HL-60 (cell line): Measurements from ENCODE around the gene E2F7.

Source experiments
- DNase-seq, 2 experiments: peaks; one replicate each; pipeline ENCODE4 v3.0.0-alpha.2; 2010 to 2020; ENCODE audit warnings: low read depth in 1 of 2, low spot score in 1 of 2
- H3K27ac ChIP-seq: fragments of 250-450 bp; sonication (Bioruptor Pico); replicated peaks from 2 replicates; pipeline ENCODE4 v1.5.1; 2020; ENCODE audit warnings: mild to moderate bottlenecking, moderate library complexity
- H3K27me3 ChIP-seq: fragments of 250-450 bp; sonication (Bioruptor Pico); 2 replicates; pipeline ENCODE4 v1.5.1; 2021; ENCODE audit warnings: mild to moderate bottlenecking, moderate library complexity; ENCODE audit not compliant: insufficient read depth, poor library complexity, severe bottlenecking
- H3K4me3 ChIP-seq: replicated peaks from 2 replicates; pipeline ENCODE4 v1.5.1; 2011; ENCODE audit warnings: mild to moderate bottlenecking, control low read depth, low read length; ENCODE audit not compliant: insufficient read depth
- CTCF ChIP-seq: IDR thresholded peaks from one replicate; pipeline ENCODE4 v1.5.1; 2011; ENCODE audit warnings: low read length, control low read depth, inconsistent platforms; ENCODE audit not compliant: insufficient read depth
- GABPA ChIP-seq: IDR thresholded peaks from 2 replicates; pipeline ENCODE4 v1.6.1; 2012; ENCODE audit warnings: low read depth
- POLR2AphosphoS5 ChIP-seq: IDR thresholded peaks from 2 replicates; pipeline ENCODE4 v1.6.1; 2012; ENCODE audit warnings: low read depth
- SPI1 ChIP-seq: IDR thresholded peaks from 2 replicates; pipeline ENCODE4 v1.6.1; 2012; ENCODE audit warnings: low read depth, mild to moderate bottlenecking, borderline replicate concordance
- long read RNA-seq: library from polyadenylated mRNA; unstranded; transcript quantifications from one replicate; pipeline ENCODE4 v2.0.0, GENCODE V29; 2020
- TF ChIP-seq, protein P1 (sequence below): IDR thresholded peaks from 2 replicates; pipeline ENCODE4 v1.6.1; 2012; ENCODE audit warnings: low read depth; ENCODE audit not compliant: insufficient replicate concordance

E2F7 gene, protein sequence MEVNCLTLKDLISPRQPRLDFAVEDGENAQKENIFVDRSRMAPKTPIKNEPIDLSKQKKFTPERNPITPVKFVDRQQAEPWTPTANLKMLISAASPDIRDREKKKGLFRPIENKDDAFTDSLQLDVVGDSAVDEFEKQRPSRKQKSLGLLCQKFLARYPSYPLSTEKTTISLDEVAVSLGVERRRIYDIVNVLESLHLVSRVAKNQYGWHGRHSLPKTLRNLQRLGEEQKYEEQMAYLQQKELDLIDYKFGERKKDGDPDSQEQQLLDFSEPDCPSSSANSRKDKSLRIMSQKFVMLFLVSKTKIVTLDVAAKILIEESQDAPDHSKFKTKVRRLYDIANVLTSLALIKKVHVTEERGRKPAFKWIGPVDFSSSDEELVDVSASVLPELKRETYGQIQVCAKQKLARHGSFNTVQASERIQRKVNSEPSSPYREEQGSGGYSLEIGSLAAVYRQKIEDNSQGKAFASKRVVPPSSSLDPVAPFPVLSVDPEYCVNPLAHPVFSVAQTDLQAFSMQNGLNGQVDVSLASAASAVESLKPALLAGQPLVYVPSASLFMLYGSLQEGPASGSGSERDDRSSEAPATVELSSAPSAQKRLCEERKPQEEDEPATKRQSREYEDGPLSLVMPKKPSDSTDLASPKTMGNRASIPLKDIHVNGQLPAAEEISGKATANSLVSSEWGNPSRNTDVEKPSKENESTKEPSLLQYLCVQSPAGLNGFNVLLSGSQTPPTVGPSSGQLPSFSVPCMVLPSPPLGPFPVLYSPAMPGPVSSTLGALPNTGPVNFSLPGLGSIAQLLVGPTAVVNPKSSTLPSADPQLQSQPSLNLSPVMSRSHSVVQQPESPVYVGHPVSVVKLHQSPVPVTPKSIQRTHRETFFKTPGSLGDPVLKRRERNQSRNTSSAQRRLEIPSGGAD
- long read RNA-seq, partial matches to known transcripts = 2 of 2 reads
- long read RNA-seq, other reads (novel, unspliced or antisense) = 0 of 2 reads

DNA sequence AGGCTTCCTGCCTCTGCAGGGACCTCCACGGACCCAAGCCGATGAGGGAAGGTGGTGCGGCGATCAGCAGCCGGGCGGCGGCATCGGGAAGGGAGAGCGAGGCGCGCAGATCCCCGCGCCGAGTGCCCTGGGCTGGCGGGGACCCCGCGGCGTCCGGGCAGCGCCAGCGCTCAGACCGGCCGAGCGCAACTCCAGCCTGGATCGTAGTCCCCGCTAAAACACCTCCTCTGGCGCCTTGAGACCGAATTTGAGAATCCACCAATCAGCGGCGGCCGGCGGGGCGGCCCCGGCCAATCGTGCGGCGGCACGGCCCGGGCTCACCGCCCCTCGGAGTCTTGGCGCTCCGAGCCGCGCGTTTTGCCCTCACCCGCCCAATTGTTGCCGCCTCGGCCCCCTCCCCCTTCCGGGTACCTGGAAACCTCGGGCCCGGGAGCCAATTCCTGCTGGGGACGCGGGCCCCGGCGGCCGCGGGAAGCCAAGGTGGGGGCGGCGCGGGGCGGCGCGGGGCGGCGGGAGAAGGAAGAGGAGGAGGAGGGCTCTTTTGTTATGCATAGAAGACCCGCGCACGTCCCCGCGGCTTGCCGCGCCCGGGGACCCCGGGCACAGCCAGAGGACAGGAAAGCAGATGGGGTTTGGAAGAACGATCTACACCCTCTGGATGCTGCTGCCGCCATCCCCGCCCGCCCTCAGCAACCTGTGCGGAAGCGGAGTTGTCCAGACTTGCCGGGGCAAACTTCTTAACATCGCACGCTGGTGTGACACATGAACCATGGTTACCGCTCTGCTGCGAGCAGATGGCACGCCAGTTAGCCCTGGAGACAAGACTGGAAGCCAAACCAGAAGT is at the start of gene E2F7:
Gene E2F7, minus strand, starts transcription at position 209 of the 844 bp plus-strand sequence. CDS start 934 bp downstream, outside the sequence.
- Histone ChIP-seq H3K4me3 (peak within 1 kb of the TSS; percentile 75), H3K27ac (peak within 1 kb of the TSS; percentile 51), H3K27me3 (peaks cover 12% of the 10 kb centered on the region)
- DNase-seq = peak; percentile 70 to 83
- TF ChIP-seq POLR2AphosphoS5 (no peak), CTCF (no peak), SPI1 (no peak), GABPA (no peak)
- TF ChIP-seq, protein P1, sequence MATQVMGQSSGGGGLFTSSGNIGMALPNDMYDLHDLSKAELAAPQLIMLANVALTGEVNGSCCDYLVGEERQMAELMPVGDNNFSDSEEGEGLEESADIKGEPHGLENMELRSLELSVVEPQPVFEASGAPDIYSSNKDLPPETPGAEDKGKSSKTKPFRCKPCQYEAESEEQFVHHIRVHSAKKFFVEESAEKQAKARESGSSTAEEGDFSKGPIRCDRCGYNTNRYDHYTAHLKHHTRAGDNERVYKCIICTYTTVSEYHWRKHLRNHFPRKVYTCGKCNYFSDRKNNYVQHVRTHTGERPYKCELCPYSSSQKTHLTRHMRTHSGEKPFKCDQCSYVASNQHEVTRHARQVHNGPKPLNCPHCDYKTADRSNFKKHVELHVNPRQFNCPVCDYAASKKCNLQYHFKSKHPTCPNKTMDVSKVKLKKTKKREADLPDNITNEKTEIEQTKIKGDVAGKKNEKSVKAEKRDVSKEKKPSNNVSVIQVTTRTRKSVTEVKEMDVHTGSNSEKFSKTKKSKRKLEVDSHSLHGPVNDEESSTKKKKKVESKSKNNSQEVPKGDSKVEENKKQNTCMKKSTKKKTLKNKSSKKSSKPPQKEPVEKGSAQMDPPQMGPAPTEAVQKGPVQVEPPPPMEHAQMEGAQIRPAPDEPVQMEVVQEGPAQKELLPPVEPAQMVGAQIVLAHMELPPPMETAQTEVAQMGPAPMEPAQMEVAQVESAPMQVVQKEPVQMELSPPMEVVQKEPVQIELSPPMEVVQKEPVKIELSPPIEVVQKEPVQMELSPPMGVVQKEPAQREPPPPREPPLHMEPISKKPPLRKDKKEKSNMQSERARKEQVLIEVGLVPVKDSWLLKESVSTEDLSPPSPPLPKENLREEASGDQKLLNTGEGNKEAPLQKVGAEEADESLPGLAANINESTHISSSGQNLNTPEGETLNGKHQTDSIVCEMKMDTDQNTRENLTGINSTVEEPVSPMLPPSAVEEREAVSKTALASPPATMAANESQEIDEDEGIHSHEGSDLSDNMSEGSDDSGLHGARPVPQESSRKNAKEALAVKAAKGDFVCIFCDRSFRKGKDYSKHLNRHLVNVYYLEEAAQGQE = no peak

DNA sequence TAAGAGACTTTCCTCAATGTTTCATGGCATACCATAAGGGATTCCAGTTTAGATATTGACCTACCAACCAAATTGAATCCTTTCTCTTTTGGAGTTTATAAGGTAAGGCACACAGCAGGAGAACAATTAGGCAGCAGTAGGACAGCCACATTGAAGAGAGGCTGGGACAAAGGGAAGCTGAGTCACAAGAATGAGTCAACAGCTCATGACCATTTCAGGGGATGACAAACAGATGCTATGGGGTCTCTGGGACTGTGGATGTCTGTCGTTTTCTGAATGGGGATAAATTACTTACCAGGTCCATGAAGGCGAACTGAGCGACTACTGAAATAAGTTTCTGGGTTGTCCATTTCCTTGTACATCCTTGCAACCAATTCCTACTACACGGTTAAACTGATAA is 48.6 kb upstream of the E2F7 start:
- H3K4me3 ChIP-seq = no peak overlapping the region
- no peaks in the 10 kb centered on the region for H3K27me3 ChIP-seq
- TF ChIP-seq GABPA (no peak), CTCF (no peak), POLR2AphosphoS5 (no peak), SPI1 (no peak)
- TF ChIP-seq, protein P1 = no peak
- no peak for DNase-seq
- no peak overlapping the region for H3K27ac ChIP-seq

DNA sequence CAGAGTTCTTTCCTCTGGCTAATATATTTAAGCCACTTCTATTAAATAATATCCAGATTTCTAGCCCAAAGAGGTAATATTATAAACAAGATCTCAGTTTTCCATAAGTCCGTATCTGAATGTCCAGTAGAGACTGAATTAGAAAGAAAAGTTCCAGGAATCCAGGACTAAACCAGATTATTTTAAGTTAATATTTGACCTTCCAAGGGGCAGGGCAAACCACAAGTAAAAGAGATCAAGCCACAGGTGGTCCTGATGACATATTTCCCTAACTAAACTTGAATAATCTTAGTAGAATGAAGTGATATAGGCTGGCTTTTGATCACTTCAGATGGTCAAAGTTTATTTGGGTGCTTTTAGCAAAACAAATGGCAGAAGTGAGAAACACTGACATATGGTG is 43.3 kb upstream of the E2F7 start:
- H3K4me3 ChIP-seq = no peak overlapping the region
- DNase-seq = no peak
- H3K27ac ChIP-seq = no peak overlapping the region
- TF ChIP-seq POLR2AphosphoS5 = no peak
- TF ChIP-seq CTCF = no peak
- no peaks in the 10 kb centered on the region for H3K27me3 ChIP-seq
